Osteocyte (in vitro differentiated cells): ENCODE measurements around the gene CREBL2. TPM values are rescaled to one million over a fixed set of nuclear protein-coding genes. Genes with fewer than 3 reads are reported as not detected.
"Not testable (repeated sequence)": the region's sequence is repeated elsewhere in the genome, so short reads cannot be mapped to it uniquely, and the experiment has no call there.

Experiments
- DNase-seq: peaks from one replicate; pipeline ENCODE4 v3.0.0; 2021; ENCODE audit warnings: mixed read lengths; ENCODE audit not compliant: unreplicated experiment; ENCODE audit errors: extremely low spot score
- H3K27ac Mint-ChIP-seq: one replicate; pipeline ENCODE4 v1.8.0; 2021; ENCODE audit warnings: mild to moderate bottlenecking, mixed read lengths; ENCODE audit not compliant: unreplicated experiment
- H3K27me3 Mint-ChIP-seq: one replicate; pipeline ENCODE4 v1.8.0; 2021; ENCODE audit warnings: mixed read lengths; ENCODE audit not compliant: unreplicated experiment
- H3K36me3 Mint-ChIP-seq: one replicate; pipeline ENCODE4 v1.8.0; 2021; ENCODE audit warnings: mixed read lengths; ENCODE audit not compliant: unreplicated experiment
- H3K4me1 Mint-ChIP-seq: one replicate; pipeline ENCODE4 v1.8.0; 2021; ENCODE audit warnings: mixed read lengths; ENCODE audit not compliant: unreplicated experiment
- H3K4me3 Mint-ChIP-seq: one replicate; pipeline ENCODE4 v1.8.0; 2021; ENCODE audit warnings: mild to moderate bottlenecking, moderate library complexity, mixed read lengths; ENCODE audit not compliant: unreplicated experiment
- H3K9me3 Mint-ChIP-seq: one replicate; pipeline ENCODE4 v1.8.0; 2021; ENCODE audit warnings: mixed read lengths; ENCODE audit not compliant: unreplicated experiment
- CTCF ChIP-seq: fragments of 200-600 bp; sonication (generic); IDR thresholded peaks from 2 replicates; pipeline ENCODE4 v1.5.0; 2021; ENCODE audit warnings: antibody characterized with exemption, mild to moderate bottlenecking, moderate library complexity
- total RNA-seq: library from RNA; stranded (reverse); gene quantifications from 2 replicates; pipeline ENCODE4 v1.2.1, GENCODE V29; 2021

Gene CREBL2
- total RNA-seq, 1 donor from 2014 or later = 15.1 TPM

GRCh38 chr12:12582895-12583303, 28.8 kb upstream of the CREBL2 start:
- H3K27me3 Mint-ChIP-seq = peaks cover 31% of the 10 kb centered on the region
- no peaks in the 10 kb centered on the region for H3K36me3 Mint-ChIP-seq
- no peaks in the 10 kb centered on the region for H3K9me3 Mint-ChIP-seq
- H3K4me1 Mint-ChIP-seq = no peaks in the 10 kb centered on the region
- H3K27ac Mint-ChIP-seq = no peak overlapping the region
- no peak for TF ChIP-seq CTCF
- no peak overlapping the region for H3K4me3 Mint-ChIP-seq
- DNase-seq = no peak

- no peak overlapping the region for H3K27ac Mint-ChIP-seq
- no peak for TF ChIP-seq CTCF
- peaks cover 33% of the 10 kb centered on the region for H3K27me3 Mint-ChIP-seq
- H3K36me3 Mint-ChIP-seq = no peaks in the 10 kb centered on the region
- H3K4me3 Mint-ChIP-seq = no peak overlapping the region
- no peak for DNase-seq
- no peaks in the 10 kb centered on the region for H3K4me1 Mint-ChIP-seq
- H3K9me3 Mint-ChIP-seq = no peaks in the 10 kb centered on the region
These were observed 28.0 kb upstream of the CREBL2 start for GRCh38 chr12:12583510-12584178.

GRCh38 chr12:12585115-12585863, 26.4 kb upstream of the CREBL2 start:
- Mint-ChIP-seq H3K36me3 (no peaks in the 10 kb centered on the region), H3K9me3 (no peaks in the 10 kb centered on the region), H3K27me3 (peaks cover 40% of the 10 kb centered on the region), H3K27ac (no peak overlapping the region), H3K4me1 (no peaks in the 10 kb centered on the region), H3K4me3 (no peak overlapping the region)
- TF ChIP-seq CTCF = no peak
- DNase-seq = no peak

- H3K4me3 Mint-ChIP-seq = no peak overlapping the region
- H3K27ac Mint-ChIP-seq = no peak overlapping the region
- no peak for TF ChIP-seq CTCF
- no peak for DNase-seq
- H3K36me3 Mint-ChIP-seq = no peaks in the 10 kb centered on the region
- no peaks in the 10 kb centered on the region for H3K4me1 Mint-ChIP-seq
- no peaks in the 10 kb centered on the region for H3K9me3 Mint-ChIP-seq
- H3K27me3 Mint-ChIP-seq = peaks cover 40% of the 10 kb centered on the region
These were observed 24.6 kb upstream of the CREBL2 start for GRCh38 chr12:12586879-12587675.

GRCh38 chr12:12587878-12588277, 23.8 kb upstream of the CREBL2 start:
- no peaks in the 10 kb centered on the region for H3K36me3 Mint-ChIP-seq
- no peaks in the 10 kb centered on the region for H3K9me3 Mint-ChIP-seq
- H3K27ac Mint-ChIP-seq = no peak overlapping the region
- DNase-seq = no peak
- no peak for TF ChIP-seq CTCF
- H3K4me3 Mint-ChIP-seq = no peak overlapping the region
- H3K4me1 Mint-ChIP-seq = no peaks in the 10 kb centered on the region
- H3K27me3 Mint-ChIP-seq = peaks cover 37% of the 10 kb centered on the region

GRCh38 chr12:12588436-12588835, 23.2 kb upstream of the CREBL2 start:
- H3K4me3 Mint-ChIP-seq, DNase-seq, H3K9me3 Mint-ChIP-seq, H3K27ac Mint-ChIP-seq, H3K4me1 Mint-ChIP-seq, H3K36me3 Mint-ChIP-seq: not testable (repeated sequence)
- peaks cover 35% of the 10 kb centered on the region for H3K27me3 Mint-ChIP-seq
